ENCODE measurements around the gene FOXJ3. TPM values are rescaled to one million over a fixed set of nuclear protein-coding genes. Genes with fewer than 3 reads are reported as not detected.

FOXJ3 gene
- total and polyA plus RNA-seq, 2 of the 8 experiments (the other 6 are each of a cell fraction or from before 2014, with no cell fraction given): 48.6 to 51.9 TPM

DNA sequence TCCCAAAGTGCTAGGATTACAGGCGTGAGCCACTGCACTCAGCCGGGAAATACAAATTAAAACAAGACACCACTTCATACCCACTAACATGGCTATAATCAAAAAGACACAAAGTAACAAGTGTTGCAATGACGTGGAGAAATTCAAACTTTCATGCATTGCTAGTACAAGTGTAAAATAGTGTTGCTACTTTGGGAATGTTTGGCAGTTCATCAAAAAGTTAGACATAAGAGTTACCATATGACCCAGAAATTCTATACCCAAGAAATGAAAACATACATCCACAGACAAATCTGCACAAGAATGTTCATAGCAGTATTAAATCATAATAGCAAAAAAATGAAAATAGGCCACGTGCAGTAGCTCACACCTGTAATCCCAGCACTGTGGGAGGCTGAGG is 16.4 kb downstream of the FOXJ3 start (continued):
- TF ChIP-seq, protein P1, sequence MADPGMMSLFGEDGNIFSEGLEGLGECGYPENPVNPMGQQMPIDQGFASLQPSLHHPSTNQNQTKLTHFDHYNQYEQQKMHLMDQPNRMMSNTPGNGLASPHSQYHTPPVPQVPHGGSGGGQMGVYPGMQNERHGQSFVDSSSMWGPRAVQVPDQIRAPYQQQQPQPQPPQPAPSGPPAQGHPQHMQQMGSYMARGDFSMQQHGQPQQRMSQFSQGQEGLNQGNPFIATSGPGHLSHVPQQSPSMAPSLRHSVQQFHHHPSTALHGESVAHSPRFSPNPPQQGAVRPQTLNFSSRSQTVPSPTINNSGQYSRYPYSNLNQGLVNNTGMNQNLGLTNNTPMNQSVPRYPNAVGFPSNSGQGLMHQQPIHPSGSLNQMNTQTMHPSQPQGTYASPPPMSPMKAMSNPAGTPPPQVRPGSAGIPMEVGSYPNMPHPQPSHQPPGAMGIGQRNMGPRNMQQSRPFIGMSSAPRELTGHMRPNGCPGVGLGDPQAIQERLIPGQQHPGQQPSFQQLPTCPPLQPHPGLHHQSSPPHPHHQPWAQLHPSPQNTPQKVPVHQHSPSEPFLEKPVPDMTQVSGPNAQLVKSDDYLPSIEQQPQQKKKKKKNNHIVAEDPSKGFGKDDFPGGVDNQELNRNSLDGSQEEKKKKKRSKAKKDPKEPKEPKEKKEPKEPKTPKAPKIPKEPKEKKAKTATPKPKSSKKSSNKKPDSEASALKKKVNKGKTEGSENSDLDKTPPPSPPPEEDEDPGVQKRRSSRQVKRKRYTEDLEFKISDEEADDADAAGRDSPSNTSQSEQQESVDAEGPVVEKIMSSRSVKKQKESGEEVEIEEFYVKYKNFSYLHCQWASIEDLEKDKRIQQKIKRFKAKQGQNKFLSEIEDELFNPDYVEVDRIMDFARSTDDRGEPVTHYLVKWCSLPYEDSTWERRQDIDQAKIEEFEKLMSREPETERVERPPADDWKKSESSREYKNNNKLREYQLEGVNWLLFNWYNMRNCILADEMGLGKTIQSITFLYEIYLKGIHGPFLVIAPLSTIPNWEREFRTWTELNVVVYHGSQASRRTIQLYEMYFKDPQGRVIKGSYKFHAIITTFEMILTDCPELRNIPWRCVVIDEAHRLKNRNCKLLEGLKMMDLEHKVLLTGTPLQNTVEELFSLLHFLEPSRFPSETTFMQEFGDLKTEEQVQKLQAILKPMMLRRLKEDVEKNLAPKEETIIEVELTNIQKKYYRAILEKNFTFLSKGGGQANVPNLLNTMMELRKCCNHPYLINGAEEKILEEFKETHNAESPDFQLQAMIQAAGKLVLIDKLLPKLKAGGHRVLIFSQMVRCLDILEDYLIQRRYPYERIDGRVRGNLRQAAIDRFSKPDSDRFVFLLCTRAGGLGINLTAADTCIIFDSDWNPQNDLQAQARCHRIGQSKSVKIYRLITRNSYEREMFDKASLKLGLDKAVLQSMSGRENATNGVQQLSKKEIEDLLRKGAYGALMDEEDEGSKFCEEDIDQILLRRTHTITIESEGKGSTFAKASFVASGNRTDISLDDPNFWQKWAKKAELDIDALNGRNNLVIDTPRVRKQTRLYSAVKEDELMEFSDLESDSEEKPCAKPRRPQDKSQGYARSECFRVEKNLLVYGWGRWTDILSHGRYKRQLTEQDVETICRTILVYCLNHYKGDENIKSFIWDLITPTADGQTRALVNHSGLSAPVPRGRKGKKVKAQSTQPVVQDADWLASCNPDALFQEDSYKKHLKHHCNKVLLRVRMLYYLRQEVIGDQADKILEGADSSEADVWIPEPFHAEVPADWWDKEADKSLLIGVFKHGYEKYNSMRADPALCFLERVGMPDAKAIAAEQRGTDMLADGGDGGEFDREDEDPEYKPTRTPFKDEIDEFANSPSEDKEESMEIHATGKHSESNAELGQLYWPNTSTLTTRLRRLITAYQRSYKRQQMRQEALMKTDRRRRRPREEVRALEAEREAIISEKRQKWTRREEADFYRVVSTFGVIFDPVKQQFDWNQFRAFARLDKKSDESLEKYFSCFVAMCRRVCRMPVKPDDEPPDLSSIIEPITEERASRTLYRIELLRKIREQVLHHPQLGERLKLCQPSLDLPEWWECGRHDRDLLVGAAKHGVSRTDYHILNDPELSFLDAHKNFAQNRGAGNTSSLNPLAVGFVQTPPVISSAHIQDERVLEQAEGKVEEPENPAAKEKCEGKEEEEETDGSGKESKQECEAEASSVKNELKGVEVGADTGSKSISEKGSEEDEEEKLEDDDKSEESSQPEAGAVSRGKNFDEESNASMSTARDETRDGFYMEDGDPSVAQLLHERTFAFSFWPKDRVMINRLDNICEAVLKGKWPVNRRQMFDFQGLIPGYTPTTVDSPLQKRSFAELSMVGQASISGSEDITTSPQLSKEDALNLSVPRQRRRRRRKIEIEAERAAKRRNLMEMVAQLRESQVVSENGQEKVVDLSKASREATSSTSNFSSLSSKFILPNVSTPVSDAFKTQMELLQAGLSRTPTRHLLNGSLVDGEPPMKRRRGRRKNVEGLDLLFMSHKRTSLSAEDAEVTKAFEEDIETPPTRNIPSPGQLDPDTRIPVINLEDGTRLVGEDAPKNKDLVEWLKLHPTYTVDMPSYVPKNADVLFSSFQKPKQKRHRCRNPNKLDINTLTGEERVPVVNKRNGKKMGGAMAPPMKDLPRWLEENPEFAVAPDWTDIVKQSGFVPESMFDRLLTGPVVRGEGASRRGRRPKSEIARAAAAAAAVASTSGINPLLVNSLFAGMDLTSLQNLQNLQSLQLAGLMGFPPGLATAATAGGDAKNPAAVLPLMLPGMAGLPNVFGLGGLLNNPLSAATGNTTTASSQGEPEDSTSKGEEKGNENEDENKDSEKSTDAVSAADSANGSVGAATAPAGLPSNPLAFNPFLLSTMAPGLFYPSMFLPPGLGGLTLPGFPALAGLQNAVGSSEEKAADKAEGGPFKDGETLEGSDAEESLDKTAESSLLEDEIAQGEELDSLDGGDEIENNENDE (IDR thresholded peaks at IDR 0.05; ENCODE audit: insufficient replicate concordance, low read length): no peak
- no peak for TF ChIP-seq BCL11A (IDR thresholded peaks at IDR 0.05; ENCODE audit: low read depth in 2 of 2, low read length in 2 of 2)
- no peak for TF ChIP-seq RFX5 (IDR thresholded peaks at IDR 0.05; ENCODE audit: borderline replicate concordance, low read depth, low read length)
- no peak for TF ChIP-seq GTF2F1 (IDR thresholded peaks at IDR 0.05; ENCODE audit: borderline replicate concordance, low read depth, low read length)
- no peak for TF ChIP-seq MAFK (IDR thresholded peaks at IDR 0.05; ENCODE audit: low read depth, low read length)
- no peak for TF ChIP-seq TEAD4 (IDR thresholded peaks at IDR 0.05; ENCODE audit: low read depth, low read length)
- TF ChIP-seq SP4 (IDR thresholded peaks at IDR 0.05; ENCODE audit: low read length): no peak
- TF ChIP-seq TAF1 (IDR thresholded peaks at IDR 0.05; ENCODE audit: low read depth, low read length): no peak
- TF ChIP-seq, protein P2, sequence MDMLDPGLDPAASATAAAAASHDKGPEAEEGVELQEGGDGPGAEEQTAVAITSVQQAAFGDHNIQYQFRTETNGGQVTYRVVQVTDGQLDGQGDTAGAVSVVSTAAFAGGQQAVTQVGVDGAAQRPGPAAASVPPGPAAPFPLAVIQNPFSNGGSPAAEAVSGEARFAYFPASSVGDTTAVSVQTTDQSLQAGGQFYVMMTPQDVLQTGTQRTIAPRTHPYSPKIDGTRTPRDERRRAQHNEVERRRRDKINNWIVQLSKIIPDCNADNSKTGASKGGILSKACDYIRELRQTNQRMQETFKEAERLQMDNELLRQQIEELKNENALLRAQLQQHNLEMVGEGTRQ (IDR thresholded peaks at IDR 0.05; ENCODE audit: low read length): no peak
- TF ChIP-seq CBX5 (IDR thresholded peaks at IDR 0.05; ENCODE audit: low read depth, low read length): no peak
- TF ChIP-seq HDAC2 (IDR thresholded peaks at IDR 0.05; ENCODE audit: borderline replicate concordance in 1 of 2, low read depth in 2 of 2, low read length in 2 of 2): no peak

Data from H1 (cell line).